Measurements from ENCODE around the gene KLKB1.
"Not testable (repeated sequence)": the region's sequence is repeated elsewhere in the genome, so short reads cannot be mapped to it uniquely, and the experiment has no call there.

The KLKB1 gene

DNA sequence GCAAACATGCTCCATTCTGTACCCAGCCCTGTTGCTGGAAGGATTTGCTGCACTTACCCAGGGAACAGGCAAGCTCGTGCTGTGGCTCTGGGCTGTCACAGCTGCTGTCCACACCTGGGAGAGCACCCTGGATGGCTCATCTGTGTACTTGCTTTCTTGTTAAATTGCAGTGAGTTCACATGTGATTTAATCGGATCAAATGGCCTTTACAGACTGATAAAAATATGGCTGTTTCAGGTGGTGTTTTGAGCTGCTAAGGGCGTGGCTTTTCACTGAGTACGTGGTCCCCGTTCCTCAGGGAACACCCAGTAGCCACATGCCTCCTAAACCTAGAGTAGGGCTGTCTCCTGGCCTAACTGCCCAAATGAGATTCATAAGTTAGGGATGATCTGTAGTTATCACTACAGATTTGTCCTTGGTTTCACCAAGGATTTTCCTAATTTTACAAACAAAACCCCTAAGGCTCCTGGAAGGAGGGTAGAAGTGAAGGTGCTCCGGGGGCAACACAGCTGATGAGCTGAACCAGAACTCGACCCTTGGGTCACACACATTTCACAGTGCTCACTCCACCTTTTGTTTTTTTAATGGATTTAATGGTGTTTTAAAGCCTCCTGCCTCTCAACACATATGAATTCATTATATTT, 13.7 kb downstream of the KLKB1 start:
- in situ Hi-C loops (cut with MboI; ENCODE audit: low sequenced_read_pairs), result no loop called here
- H3K36me3 ChIP-seq (replicated peaks), result no peaks in the 10 kb centered on the region
- H3K4me3 ChIP-seq, result no peak overlapping the region
- no peaks in the 10 kb centered on the region for H3K9me3 ChIP-seq
- no peaks in the 10 kb centered on the region for H3K27me3 ChIP-seq (ENCODE audit: low read depth)
- DNase-seq (ENCODE audit: low spot score in 2 of 2), result no peak
- H3K4me1 ChIP-seq, result no peaks in the 10 kb centered on the region

DNA sequence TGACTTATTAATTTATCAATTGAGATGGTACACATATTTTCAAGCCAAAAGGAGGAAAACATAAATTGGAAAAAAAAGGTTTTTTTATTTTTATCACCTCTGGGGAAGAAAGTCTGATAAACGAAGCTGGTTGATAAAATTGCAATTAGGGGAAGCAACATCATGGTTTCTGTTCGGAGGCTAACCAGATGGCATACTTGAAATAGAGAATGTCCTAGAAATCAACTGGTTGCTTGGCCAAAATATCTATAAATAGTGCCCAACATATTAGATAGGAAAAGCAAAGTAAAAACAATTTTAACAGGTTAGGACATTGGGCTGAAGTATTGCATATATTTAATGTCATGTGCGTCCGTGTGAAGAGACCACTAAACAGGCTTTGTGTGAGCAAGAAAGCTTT, 14.3 kb downstream of the KLKB1 start:
- in situ Hi-C loops (cut with MboI; ENCODE audit: low sequenced_read_pairs), result no loop called here
- no peaks in the 10 kb centered on the region for H3K27me3 ChIP-seq (ENCODE audit: low read depth)

DNA sequence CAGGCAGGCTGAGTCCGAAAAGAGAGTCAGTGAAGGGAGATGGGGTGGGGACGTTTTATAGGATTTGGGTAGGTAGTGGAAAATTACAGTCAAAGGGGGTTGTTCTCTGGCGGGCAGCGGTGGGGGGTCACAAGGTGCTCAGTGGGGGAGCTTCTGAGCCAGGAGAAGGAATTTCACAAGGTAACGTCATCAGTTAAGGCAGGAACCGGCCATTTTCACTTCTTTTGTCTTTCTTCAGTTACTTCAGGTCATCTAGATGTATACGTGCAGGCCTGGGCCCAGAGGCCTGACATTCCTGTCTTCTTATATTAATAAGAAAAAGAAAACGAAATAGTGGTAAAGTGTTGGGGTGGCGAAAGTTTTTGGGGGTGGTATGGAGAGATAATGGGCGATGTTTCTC, 14.7 kb downstream of the KLKB1 start:
- H3K27me3 ChIP-seq (ENCODE audit: low read depth); in situ Hi-C loops (cut with MboI; ENCODE audit: low sequenced_read_pairs); DNase-seq (ENCODE audit: low spot score in 2 of 2); H3K36me3 ChIP-seq (replicated peaks); H3K9me3 ChIP-seq; H3K4me3 ChIP-seq; H3K4me1 ChIP-seq: not testable (repeated sequence)

More for the DNA sequence above, 14.3 kb downstream of the KLKB1 start:
- no peaks in the 10 kb centered on the region for H3K9me3 ChIP-seq
- H3K4me1 ChIP-seq, result no peaks in the 10 kb centered on the region
- no peak overlapping the region for H3K4me3 ChIP-seq
- no peaks in the 10 kb centered on the region for H3K36me3 ChIP-seq (replicated peaks)
- no peak for DNase-seq (ENCODE audit: low spot score in 2 of 2)

DNA sequence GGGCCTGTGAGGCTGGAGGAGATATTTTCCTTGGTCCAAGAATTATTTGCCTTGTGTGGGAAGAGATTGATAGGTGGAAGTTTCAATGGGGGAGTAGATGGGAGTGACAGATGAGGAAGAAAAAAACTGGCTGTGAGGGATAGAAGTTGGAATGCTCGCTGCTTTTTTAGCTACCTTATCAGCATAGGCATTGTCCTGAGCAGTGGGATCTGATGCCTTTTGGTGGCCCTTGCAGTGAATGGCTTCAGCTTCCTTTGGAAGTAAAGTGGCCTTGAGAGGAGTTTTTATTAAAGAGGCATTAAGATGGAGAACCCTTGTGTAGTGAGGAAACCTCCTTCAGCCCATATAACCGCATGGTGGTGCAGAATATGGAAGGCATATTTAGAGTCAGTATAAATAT, 16.0 kb downstream of the KLKB1 start:
- Histone ChIP-seq H3K9me3 (no peaks in the 10 kb centered on the region), H3K36me3 (replicated peaks) (no peaks in the 10 kb centered on the region), H3K27me3 (ENCODE audit: low read depth) (no peaks in the 10 kb centered on the region), H3K4me3 (no peak overlapping the region), H3K4me1 (no peaks in the 10 kb centered on the region; the same call in 1 of the 2 replicates)
- DNase-seq (ENCODE audit: low spot score in 2 of 2), result no peak
- in situ Hi-C loops (cut with MboI; ENCODE audit: low sequenced_read_pairs), result no loop called here

DNA sequence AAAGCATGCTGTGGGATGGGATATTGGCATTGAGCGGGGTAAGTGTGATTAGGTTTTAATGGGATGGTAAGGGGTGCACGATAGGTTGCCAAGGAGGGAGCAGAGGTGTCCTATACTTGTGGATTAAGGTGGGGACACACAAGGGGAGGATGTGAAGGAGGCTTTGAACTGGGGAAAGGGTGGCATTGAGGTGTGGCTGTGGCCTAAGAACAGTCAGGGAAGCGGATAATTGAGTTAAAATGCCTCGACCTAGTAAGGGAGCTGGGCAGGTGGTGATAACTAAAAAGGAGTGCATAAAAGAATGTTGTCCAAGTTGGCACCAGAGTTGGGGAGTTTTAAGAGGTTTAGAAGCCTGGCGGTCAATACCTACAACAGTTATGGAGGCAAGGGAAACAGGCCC, 17.5 kb downstream of the KLKB1 start:
- DNase-seq (ENCODE audit: low spot score in 2 of 2), result no peak
- H3K36me3 ChIP-seq (replicated peaks), result no peaks in the 10 kb centered on the region
- H3K4me3 ChIP-seq, result no peak overlapping the region

DNA sequence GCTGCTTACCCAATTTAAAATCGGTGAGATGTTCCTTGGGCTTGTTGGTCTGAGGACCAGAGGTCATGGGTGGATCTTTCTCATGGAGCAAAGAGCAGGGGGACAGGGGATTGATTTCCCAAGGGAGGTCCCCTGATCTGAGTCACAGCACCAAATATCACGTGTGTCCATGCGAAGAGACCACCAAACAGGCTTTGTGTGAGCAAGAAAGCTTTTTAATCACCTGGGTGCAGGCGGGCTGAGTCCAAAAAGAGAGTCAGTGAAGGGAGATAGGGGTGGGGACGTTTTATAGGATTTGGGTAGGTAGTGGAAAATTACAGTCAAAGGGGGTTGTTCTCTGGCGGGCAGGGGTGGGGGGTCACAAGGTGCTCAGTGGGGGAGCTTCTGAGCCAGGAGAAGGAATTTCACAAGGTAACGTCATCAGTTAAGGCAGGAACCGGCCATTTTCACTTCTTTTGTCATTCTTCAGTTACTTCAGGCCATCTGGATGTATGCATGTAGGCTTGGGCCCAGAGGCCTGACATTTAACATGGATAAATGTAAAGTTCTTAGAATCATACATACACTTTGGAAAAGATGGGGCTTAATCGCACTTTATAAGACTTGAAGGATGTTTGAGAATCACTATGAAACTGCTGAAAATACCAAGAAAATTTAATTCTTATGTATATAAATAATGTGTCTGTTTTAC, 19.9 kb downstream of the KLKB1 start:
- H3K36me3 ChIP-seq (replicated peaks); H3K27me3 ChIP-seq (ENCODE audit: low read depth); H3K9me3 ChIP-seq; DNase-seq (ENCODE audit: low spot score in 2 of 2); H3K4me3 ChIP-seq; in situ Hi-C loops (cut with MboI; ENCODE audit: low sequenced_read_pairs): not testable (repeated sequence)
- peaks cover 29% of the 10 kb centered on the region for H3K4me1 ChIP-seq

More for the DNA sequence above, 17.5 kb downstream of the KLKB1 start:
- in situ Hi-C loops (cut with MboI; ENCODE audit: low sequenced_read_pairs), result no loop called here
- H3K4me1 ChIP-seq, result peaks cover 14% of the 10 kb centered on the region
- H3K27me3 ChIP-seq (ENCODE audit: low read depth), result no peaks in the 10 kb centered on the region
- H3K9me3 ChIP-seq, result no peaks in the 10 kb centered on the region

DNA sequence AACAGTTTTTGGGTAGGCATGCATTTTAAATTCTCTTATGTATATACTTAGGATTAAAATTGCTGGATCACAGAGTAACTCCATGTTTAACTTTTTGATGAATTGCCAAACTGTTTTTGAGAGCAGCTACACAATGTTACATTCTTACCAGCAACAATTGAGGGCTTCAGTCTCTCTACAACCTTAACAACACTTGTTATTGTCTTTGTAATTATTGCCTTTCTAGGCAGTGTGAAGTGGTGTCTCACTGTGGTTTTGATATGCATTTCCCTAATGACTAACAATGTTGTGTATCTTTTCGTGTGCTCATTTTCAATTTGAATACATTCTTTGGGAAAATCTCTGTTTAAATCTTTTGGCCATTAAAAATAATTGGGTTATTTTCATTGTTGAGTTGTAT, 21.3 kb downstream of the KLKB1 start:
- Histone ChIP-seq H3K9me3 (no peaks in the 10 kb centered on the region), H3K4me3 (no peak overlapping the region), H3K36me3 (replicated peaks) (no peaks in the 10 kb centered on the region), H3K4me1 (peaks cover 29% of the 10 kb centered on the region), H3K27me3 (ENCODE audit: low read depth) (no peaks in the 10 kb centered on the region)
- in situ Hi-C loops (cut with MboI; ENCODE audit: low sequenced_read_pairs), result no loop called here
- DNase-seq (ENCODE audit: low spot score in 2 of 2), result peak in 1 of 2 experiments; percentile 73

DNA sequence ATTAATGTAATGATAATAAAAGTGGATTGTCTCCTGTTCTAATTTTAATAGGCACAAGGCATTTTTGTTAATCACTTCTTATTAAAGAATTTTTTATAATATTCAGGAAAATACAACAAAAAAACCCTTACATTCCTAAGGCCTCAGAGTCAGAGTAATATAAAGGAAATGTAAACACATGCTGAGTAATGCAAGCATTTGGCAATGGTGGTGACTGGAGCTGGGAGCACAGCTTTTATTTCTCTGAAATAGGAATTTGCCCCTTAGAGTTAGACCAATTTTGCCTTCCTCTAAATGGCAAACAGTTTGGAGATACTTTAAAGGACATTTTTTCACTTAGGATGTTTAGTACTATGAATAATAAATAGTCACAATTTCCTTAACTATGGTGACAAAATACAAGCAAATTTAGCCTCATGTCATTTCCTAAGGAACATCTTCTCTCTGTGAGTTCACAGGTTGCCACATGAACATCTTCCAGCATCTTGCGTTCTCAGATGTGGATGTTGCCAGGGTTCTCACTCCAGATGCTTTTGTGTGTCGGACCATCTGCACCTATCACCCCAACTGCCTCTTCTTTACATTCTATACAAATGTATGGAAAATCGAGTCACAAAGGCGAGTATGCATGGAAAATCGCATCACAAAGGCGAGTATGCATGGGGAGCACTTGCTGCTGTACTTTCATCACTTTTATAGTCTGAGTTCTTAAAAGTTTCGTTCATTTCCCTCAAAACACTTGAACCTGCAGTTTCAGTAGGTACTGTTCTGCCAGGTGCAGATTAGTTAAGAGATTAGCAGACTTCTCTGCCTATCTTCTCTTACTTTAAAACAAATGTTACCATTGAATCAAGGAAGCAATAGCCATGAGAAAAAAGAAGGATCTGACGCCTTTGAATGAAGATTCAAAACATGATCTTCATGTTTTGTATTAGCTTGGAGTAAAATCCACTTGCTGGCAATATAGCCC, 22.8 kb downstream of the KLKB1 start:
- Histone ChIP-seq H3K4me1 (peaks cover 29% of the 10 kb centered on the region), H3K27me3 (ENCODE audit: low read depth) (no peaks in the 10 kb centered on the region), H3K4me3 (no peak overlapping the region), H3K9me3 (no peaks in the 10 kb centered on the region), H3K36me3 (replicated peaks) (no peaks in the 10 kb centered on the region)
- DNase-seq (ENCODE audit: low spot score in 2 of 2), result peak; percentile 31 to 48
- in situ Hi-C loops (cut with MboI; ENCODE audit: low sequenced_read_pairs), result no loop called here

DNA sequence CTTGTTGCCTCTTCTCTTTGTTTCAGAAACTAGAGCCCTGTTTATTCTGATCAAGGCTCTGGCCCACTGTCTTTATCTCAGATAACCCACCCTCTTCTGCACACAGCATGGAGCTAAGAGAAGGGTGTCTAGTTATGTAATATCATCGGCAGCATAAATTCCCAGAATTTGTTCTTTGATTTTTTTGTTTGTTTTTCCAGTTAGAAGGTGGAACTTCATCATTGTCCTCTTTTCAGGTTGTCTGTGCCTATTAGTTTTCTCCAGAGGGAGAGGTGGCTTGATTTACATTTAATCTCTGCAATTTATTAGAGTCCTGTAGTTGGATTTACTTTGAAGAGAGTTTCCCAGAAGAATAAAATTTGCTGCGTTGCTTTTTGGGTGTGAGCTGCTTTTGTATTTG, 23.5 kb downstream of the KLKB1 start:
- in situ Hi-C loops (cut with MboI; ENCODE audit: low sequenced_read_pairs), result no loop called here
- no peaks in the 10 kb centered on the region for H3K9me3 ChIP-seq

DNA sequence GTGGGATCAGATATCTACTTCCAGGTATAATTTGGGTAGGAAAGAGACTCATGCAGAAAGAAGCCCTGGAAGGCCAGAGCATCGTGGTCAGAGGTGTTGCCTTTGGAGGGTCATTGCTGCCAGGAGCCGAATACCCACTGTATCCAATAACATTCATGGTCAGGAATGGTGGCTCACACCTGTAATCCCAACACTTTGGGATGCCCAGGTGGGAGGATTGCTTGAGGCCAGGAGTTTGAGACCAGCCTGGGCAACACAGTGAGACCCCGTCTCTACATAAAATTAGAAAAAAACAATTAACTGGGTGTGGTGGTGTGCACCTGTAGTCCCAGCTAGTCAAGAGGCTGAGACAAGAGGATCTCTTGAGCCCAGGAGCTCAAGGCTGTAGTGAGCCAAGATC, 27.8 kb downstream of the KLKB1 start:
- Histone ChIP-seq H3K36me3 (replicated peaks) (no peaks in the 10 kb centered on the region), H3K27me3 (ENCODE audit: low read depth) (no peaks in the 10 kb centered on the region), H3K4me3 (no peak overlapping the region), H3K4me1 (peaks cover 12% of the 10 kb centered on the region), H3K9me3 (no peaks in the 10 kb centered on the region)
- no peak for DNase-seq (ENCODE audit: low spot score in 2 of 2)
- in situ Hi-C loops (cut with MboI; ENCODE audit: low sequenced_read_pairs), result no loop called here

More for the DNA sequence above, 23.5 kb downstream of the KLKB1 start:
- Histone ChIP-seq H3K4me3 (no peak overlapping the region), H3K4me1 (peaks cover 29% of the 10 kb centered on the region), H3K36me3 (replicated peaks) (no peaks in the 10 kb centered on the region), H3K27me3 (ENCODE audit: low read depth) (no peaks in the 10 kb centered on the region)
- peak in 1 of 2 experiments; percentile 19 for DNase-seq (ENCODE audit: low spot score in 2 of 2)

DNA sequence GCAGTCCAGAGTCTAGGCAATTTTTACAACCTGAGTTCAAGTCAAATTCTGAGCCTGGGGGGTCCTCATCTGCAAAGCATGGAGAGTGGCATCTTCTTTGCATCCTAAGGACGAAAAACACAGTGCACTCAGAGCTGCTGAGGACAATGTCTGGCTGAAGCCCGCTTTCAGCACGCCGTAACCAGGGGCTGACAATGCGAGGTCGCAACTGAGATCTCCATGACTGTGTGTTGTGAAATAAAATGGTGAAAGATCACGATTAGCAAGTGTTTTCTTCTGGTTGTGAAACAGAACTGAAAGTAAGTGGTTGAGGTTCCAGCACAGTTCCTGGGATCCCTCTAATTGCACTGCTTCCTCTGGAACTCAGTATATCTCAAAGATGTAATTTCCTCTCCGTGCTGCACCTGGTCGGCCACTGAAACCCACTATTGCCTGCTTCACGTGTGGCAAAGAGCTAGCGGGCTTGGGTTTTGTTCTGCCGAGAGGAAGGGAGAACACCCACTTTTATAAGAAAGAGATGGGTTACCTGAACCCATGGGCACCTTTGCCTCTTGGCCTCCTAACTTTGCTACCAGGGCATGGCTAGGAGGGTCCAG, 31.0 kb downstream of the KLKB1 start:
- no peaks in the 10 kb centered on the region for H3K36me3 ChIP-seq (replicated peaks)

DNA sequence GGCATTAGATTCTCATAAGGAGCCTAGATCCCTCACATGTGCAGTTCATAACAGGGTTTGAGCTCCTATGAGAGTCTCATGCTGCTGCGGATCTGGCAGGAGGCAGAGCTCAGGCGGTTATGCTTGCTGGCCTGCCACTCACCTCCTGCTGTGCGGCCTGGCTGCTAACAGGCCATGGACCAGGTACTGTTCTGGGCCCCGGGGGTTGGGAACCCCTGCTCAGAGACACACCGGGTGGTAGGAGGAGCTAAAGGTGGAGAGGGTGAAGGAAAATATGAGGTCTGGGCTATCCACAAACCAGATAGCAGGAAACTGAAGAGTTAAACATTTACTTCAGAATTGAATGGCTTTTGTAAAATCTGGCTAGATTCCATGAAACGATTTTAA, 32.8 kb downstream of the KLKB1 start:
- Histone ChIP-seq H3K4me1 (peaks cover 8% of the 10 kb centered on the region), H3K9me3 (no peaks in the 10 kb centered on the region), H3K27me3 (ENCODE audit: low read depth) (no peaks in the 10 kb centered on the region), H3K36me3 (replicated peaks) (no peaks in the 10 kb centered on the region), H3K4me3 (no peak overlapping the region)
- DNase-seq (ENCODE audit: low spot score in 2 of 2), result no peak
- in situ Hi-C loops (cut with MboI; ENCODE audit: low sequenced_read_pairs), result no loop called here

More for the DNA sequence above, 31.0 kb downstream of the KLKB1 start:
- DNase-seq (ENCODE audit: low spot score in 2 of 2), result no peak
- no peaks in the 10 kb centered on the region for H3K4me1 ChIP-seq
- in situ Hi-C loops (cut with MboI; ENCODE audit: low sequenced_read_pairs), result no loop called here
- H3K27me3 ChIP-seq (ENCODE audit: low read depth), result no peaks in the 10 kb centered on the region
- no peak overlapping the region for H3K4me3 ChIP-seq
- H3K9me3 ChIP-seq, result no peaks in the 10 kb centered on the region

DNA sequence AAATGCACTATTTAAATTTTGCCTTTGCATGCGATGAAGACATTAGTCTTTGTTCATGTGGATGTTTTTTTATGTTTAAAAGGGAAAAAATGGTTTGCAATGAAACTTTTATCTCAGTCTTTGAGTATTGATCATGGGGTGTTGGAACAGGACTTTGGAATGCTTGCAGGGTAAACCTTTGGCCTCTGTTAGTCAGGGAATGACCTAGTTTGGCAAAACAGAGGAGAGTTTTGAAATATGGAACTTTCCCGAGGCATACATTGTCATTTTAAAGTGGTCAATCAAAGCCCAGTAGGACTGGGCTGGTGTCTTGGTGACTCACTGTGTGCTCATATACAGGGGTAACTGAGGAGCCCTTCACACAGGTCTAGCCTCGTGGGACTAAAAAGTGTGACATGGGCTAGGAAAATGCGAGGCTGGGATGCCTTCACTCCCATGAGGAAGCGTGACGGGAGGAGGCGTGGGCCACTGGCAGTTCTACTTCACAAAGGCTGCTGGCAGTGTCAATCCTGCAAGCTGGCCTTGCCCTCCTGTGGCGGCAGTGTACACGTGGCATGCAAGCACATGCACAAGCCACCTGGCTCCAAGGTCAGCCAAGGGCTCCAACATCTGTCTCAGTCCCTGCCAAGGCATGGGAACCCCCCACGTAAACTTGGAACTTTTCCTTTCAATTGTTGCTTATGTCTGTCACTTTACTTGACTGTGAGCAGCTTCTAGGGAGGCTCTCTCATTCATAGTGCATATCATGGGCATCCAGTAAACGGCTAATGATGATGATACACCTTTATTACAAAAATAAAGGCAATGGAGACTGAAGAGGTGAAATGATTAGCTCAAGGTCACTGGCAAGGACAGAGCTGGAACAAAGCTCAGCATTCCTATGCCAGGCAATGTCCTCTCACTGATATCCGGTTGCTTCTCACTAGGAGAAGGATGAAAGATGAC, 33.5 kb downstream of the KLKB1 start:
- no peaks in the 10 kb centered on the region for H3K9me3 ChIP-seq
- H3K27me3 ChIP-seq (ENCODE audit: low read depth), result no peaks in the 10 kb centered on the region
- in situ Hi-C loops (cut with MboI; ENCODE audit: low sequenced_read_pairs), result no loop called here
- H3K4me1 ChIP-seq, result peaks cover 13% of the 10 kb centered on the region
- no peak overlapping the region for H3K4me3 ChIP-seq
- DNase-seq (ENCODE audit: low spot score in 2 of 2), result no peak
- H3K36me3 ChIP-seq (replicated peaks), result no peaks in the 10 kb centered on the region

Data from HAP-1 (cell line).